Smooth muscle cell (in vitro differentiated cells): ENCODE results near the gene AAGAB. TPM values are rescaled to one million over a fixed set of nuclear protein-coding genes. Genes with fewer than 3 reads are reported as not detected.

Experiments used
- DNase-seq: peaks from one replicate; lab custom pipeline; 2025; ENCODE audit not compliant: unreplicated experiment; lab: John Stamatoyannopoulos, UW
- H2AFZ ChIP-seq: fragments of 200-600 bp; sonication (generic); 2 replicates; pipeline ENCODE4 v1.6.0; 2016; ENCODE audit warnings: antibody characterized with exemption, low read depth, mild to moderate bottlenecking
- H3F3A ChIP-seq: fragments of 200-600 bp; sonication (generic); 2 replicates; pipeline ENCODE4 v1.6.0; 2017; ENCODE audit warnings: antibody characterized with exemption, low read depth
- H3K27ac ChIP-seq: fragments of 200-600 bp; sonication (generic); 2 replicates; pipeline ENCODE4 v1.5.1; 2016; ENCODE audit warnings: low read depth, mild to moderate bottlenecking
- H3K27me3 ChIP-seq: fragments of 200-600 bp; sonication (generic); 2 replicates; pipeline ENCODE4 v1.6.1; 2016; ENCODE audit warnings: low read depth, mild to moderate bottlenecking
- H3K36me3 ChIP-seq: fragments of 200-600 bp; sonication (generic); 2 replicates; pipeline ENCODE4 v1.5.1; 2016; ENCODE audit warnings: low read depth
- H3K4me1 ChIP-seq: fragments of 200-600 bp; sonication (generic); 2 replicates; pipeline ENCODE4 v1.5.1; 2016; ENCODE audit warnings: low read depth
- H3K4me2 ChIP-seq: fragments of 200-600 bp; sonication (generic); 2 replicates; pipeline ENCODE4 v1.6.0; 2016; ENCODE audit warnings: mild to moderate bottlenecking
- H3K4me3 ChIP-seq: fragments of 200-600 bp; sonication (generic); 2 replicates; pipeline ENCODE4 v1.5.1; 2016; ENCODE audit warnings: mild to moderate bottlenecking
- H3K79me2 ChIP-seq: fragments of 200-600 bp; sonication (generic); 2 replicates; pipeline ENCODE4 v1.6.0; 2016; ENCODE audit warnings: low read depth, mild to moderate bottlenecking
- H3K9ac ChIP-seq: fragments of 200-600 bp; sonication (generic); 2 replicates; pipeline ENCODE4 v1.6.0; 2016; ENCODE audit warnings: low read depth
- H3K9me3 ChIP-seq: fragments of 200-600 bp; sonication (generic); replicated peaks from 2 replicates; pipeline ENCODE4 v1.5.1; 2016; ENCODE audit warnings: low read depth
- H4K20me1 ChIP-seq: fragments of 200-600 bp; sonication (generic); 2 replicates; pipeline ENCODE4 v1.6.0; 2016; ENCODE audit warnings: low read depth
- CTCF ChIP-seq: fragments of 200-600 bp; sonication (generic); IDR thresholded peaks from 2 replicates; pipeline ENCODE4 v1.5.1; 2017; ENCODE audit warnings: borderline replicate concordance, mild to moderate bottlenecking, antibody characterized with exemption; ENCODE audit not compliant: insufficient read depth, poor library complexity, severe bottlenecking
- WGBS: methylation state at CpG from one replicate; pipeline ENCODE4 v1.1.7; 2016; ENCODE audit warnings: low lambda C conversion rate; 5-methylcytosine and 5-hydroxymethylcytosine counted together
- polyA plus RNA-seq: library from polyadenylated mRNA; unstranded; fragments of >200 nt; fragmentation: Nextera tagmentation; extraction: Ambion mirVana; gene quantifications from 2 replicates; pipeline ENCODE4 v1.2.1, GENCODE V29; 2016
- total RNA-seq: library from RNA; depleted of rRNA; stranded (reverse); fragments of >200 nt; gene quantifications from 2 replicates; pipeline ENCODE4 v1.2.3, GENCODE V29; 2014

AAGAB gene
- total and polyA plus RNA-seq, 2 experiments from 2014 or later: 38.2 to 39.6 TPM

GRCh38 chr15:67281714-67282113, 27.3 kb upstream of the AAGAB start:
- H2AFZ ChIP-seq: no peak overlapping the region
- no peaks in the 10 kb centered on the region for H4K20me1 ChIP-seq
- WGBS: 84% methylated on average over 1 of the region's 1 CpG
- DNase-seq: no peak
- no peaks in the 10 kb centered on the region for H3K9me3 ChIP-seq
- TF ChIP-seq CTCF: no peak
- H3K4me3 ChIP-seq: no peak overlapping the region
- no peaks in the 10 kb centered on the region for H3K27me3 ChIP-seq
- H3K4me1 ChIP-seq: no peaks in the 10 kb centered on the region
- no peaks in the 10 kb centered on the region for H3K79me2 ChIP-seq
- H3K4me2 ChIP-seq: no peak overlapping the region
- no peak overlapping the region for H3K9ac ChIP-seq
- no peaks in the 10 kb centered on the region for H3K36me3 ChIP-seq
- H3F3A ChIP-seq: no peaks in the 10 kb centered on the region
- no peak overlapping the region for H3K27ac ChIP-seq

- no peak overlapping the region for H3K4me3 ChIP-seq
- no peaks in the 10 kb centered on the region for H3K27me3 ChIP-seq
- H3K27ac ChIP-seq: no peak overlapping the region
- no peak for DNase-seq
- H4K20me1 ChIP-seq: no peaks in the 10 kb centered on the region
- H3K9me3 ChIP-seq: no peaks in the 10 kb centered on the region
- H3K4me2 ChIP-seq: no peak overlapping the region
- no peaks in the 10 kb centered on the region for H3K4me1 ChIP-seq
- 72% methylated on average over 2 of the region's 2 CpGs for WGBS
- H3K36me3 ChIP-seq: no peaks in the 10 kb centered on the region
- no peak overlapping the region for H2AFZ ChIP-seq
- H3K79me2 ChIP-seq: no peaks in the 10 kb centered on the region
- H3K9ac ChIP-seq: no peak overlapping the region
- H3F3A ChIP-seq: no peaks in the 10 kb centered on the region
- no peak for TF ChIP-seq CTCF
These were observed 25.8 kb upstream of the AAGAB start for GRCh38 chr15:67280217-67280616.

DNA sequence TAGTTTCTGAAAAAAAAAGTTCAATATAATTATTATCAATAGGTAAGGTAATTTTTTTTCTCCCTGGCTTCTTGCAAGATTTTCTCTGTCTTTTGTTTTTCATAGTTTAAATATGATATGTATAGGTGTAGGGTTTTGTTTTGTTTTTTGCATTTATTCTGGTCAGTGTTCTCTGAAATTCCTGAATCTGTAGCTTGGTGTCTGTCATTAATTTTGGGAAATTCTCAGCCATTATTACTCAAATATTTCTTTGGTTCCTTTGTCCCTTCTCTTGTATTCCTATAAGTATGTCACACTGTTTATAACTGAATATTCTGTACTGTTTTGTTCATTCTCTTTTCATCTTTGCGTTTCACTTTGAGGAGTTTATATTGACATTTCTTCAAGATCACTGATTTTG, 22.2 kb upstream of the AAGAB start:
- H3K4me1 ChIP-seq: no peaks in the 10 kb centered on the region
- H3K9ac ChIP-seq: no peak overlapping the region
- WGBS: 100% methylated on average over 1 of the region's 1 CpG
- H3K4me3 ChIP-seq: no peak overlapping the region
- no peak for DNase-seq
- TF ChIP-seq CTCF: no peak
- H3F3A ChIP-seq: no peaks in the 10 kb centered on the region
- H3K79me2 ChIP-seq: no peaks in the 10 kb centered on the region
- H3K36me3 ChIP-seq: no peaks in the 10 kb centered on the region
- H3K27me3 ChIP-seq: no peaks in the 10 kb centered on the region
- H2AFZ ChIP-seq: no peak overlapping the region
- H3K27ac ChIP-seq: no peak overlapping the region
- no peaks in the 10 kb centered on the region for H4K20me1 ChIP-seq
- H3K9me3 ChIP-seq: peaks cover 6% of the 10 kb centered on the region
- no peak overlapping the region for H3K4me2 ChIP-seq

- Histone ChIP-seq H3K4me2 (no peak overlapping the region), H3K79me2 (no peaks in the 10 kb centered on the region), H4K20me1 (no peaks in the 10 kb centered on the region), H3K27me3 (no peaks in the 10 kb centered on the region), H3F3A (no peaks in the 10 kb centered on the region), H3K4me1 (no peaks in the 10 kb centered on the region), H3K27ac (no peak overlapping the region), H3K36me3 (no peaks in the 10 kb centered on the region), H3K4me3 (no peak overlapping the region), H3K9ac (no peak overlapping the region), H3K9me3 (peaks cover 6% of the 10 kb centered on the region), H2AFZ (no peak overlapping the region)
- TF ChIP-seq CTCF: no peak
- WGBS: 100% methylated on average over 1 of the region's 1 CpG
- DNase-seq: no peak
These were observed 19.8 kb upstream of the AAGAB start for GRCh38 chr15:67274236-67274635.
